HEK293 (cell line): ENCODE measurements around the gene DCLK1.

ENCODE experiments used
- SP2 ChIP-seq: fragments of 450-650 bp; formaldehyde crosslinking; IDR thresholded peaks from 2 replicates; pipeline ENCODE4 v1.5.1; 2016; ENCODE audit warnings: missing biosample characterization, missing genetic modification characterization
- TCF7L2 ChIP-seq: IDR thresholded peaks from 2 replicates; pipeline ENCODE4 v1.6.1; 2011; ENCODE audit warnings: low read depth, mild to moderate bottlenecking, inconsistent platforms, low read length, moderate library complexity, borderline replicate concordance
- ZNF184 ChIP-seq: fragments of 450-650 bp; IDR thresholded peaks from 2 replicates; pipeline ENCODE4 v1.5.1; 2018; ENCODE audit warnings: missing biosample characterization, mild to moderate bottlenecking, missing genetic modification characterization
- ZNF211 ChIP-seq: fragments of 450-650 bp; formaldehyde crosslinking; IDR thresholded peaks from 2 replicates; pipeline ENCODE4 v1.5.1; 2016; ENCODE audit warnings: low read depth, missing biosample characterization, missing genetic modification characterization
- ZNF324 ChIP-seq: fragments of 450-650 bp; formaldehyde crosslinking; IDR thresholded peaks from 2 replicates; pipeline ENCODE4 v1.5.1; 2016; ENCODE audit warnings: missing biosample characterization, missing genetic modification characterization
- ZNF473 ChIP-seq: fragments of 450-650 bp; formaldehyde crosslinking; IDR thresholded peaks from 2 replicates; pipeline ENCODE4 v1.5.1; 2017; ENCODE audit warnings: missing biosample characterization, missing genetic modification characterization
- ZNF544 ChIP-seq: fragments of 450-650 bp; formaldehyde crosslinking; IDR thresholded peaks from 2 replicates; pipeline ENCODE4 v1.5.0; 2017; ENCODE audit warnings: missing biosample characterization, missing genetic modification characterization
- ZNF548 ChIP-seq: fragments of 450-650 bp; formaldehyde crosslinking; IDR thresholded peaks from 2 replicates; pipeline ENCODE4 v1.5.1; 2016; ENCODE audit warnings: missing biosample characterization, missing genetic modification characterization
- ZNF596 ChIP-seq: fragments of 450-650 bp; IDR thresholded peaks from 2 replicates; pipeline ENCODE4 v1.5.0; 2018; ENCODE audit warnings: missing biosample characterization, mild to moderate bottlenecking, missing genetic modification characterization, moderate library complexity
- ZNF621 ChIP-seq: fragments of 450-650 bp; formaldehyde crosslinking; IDR thresholded peaks from 2 replicates; pipeline ENCODE4 v1.5.1; 2017; ENCODE audit warnings: missing biosample characterization, missing genetic modification characterization
- ZNF768 ChIP-seq: fragments of 450-650 bp; formaldehyde crosslinking; IDR thresholded peaks from 2 replicates; pipeline ENCODE4 v1.5.1; 2018; ENCODE audit warnings: missing biosample characterization, mild to moderate bottlenecking, missing genetic modification characterization
- TF ChIP-seq, protein P1 (sequence below): fragments of 450-650 bp; formaldehyde crosslinking; IDR thresholded peaks from 2 replicates; pipeline ENCODE4 v1.5.1; 2016; ENCODE audit warnings: missing biosample characterization, missing genetic modification characterization
- TF ChIP-seq, protein P2 (sequence below): fragments of 450-650 bp; formaldehyde crosslinking; IDR thresholded peaks from 2 replicates; pipeline ENCODE4 v1.5.1; 2016; ENCODE audit warnings: missing biosample characterization, missing genetic modification characterization, low read depth

DNA sequence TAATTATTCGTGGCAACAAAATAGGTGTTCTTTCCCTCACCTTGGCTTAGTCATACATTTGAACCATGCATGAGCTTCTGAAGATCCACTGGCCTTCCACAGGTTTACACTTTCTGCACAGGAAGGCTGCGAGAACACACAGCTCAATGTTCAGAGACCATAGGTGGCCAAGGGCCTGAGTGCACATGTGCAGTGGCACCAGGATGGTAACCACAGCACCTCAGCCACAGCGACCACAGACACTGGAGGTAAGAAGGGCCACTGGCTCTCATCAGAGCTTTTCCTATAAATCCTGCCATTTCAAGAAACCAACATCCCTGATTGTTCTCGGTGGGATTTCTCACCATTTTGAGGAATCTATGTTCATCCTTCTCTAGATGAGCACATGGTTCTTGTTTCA, 1.6 kb downstream of the DCLK1 start:
- TF ChIP-seq ZNF596 (tag by site-specific recombination): no peak
- TF ChIP-seq ZNF473 (tag by site-specific recombination): no peak
- no peak for TF ChIP-seq ZNF184 (tag by site-specific recombination)
- TF ChIP-seq ZNF324 (tag by site-specific recombination): no peak
- TF ChIP-seq ZNF211 (tag by site-specific recombination): no peak
- TF ChIP-seq ZNF544 (tag by site-specific recombination): no peak
- TF ChIP-seq, protein P1, sequence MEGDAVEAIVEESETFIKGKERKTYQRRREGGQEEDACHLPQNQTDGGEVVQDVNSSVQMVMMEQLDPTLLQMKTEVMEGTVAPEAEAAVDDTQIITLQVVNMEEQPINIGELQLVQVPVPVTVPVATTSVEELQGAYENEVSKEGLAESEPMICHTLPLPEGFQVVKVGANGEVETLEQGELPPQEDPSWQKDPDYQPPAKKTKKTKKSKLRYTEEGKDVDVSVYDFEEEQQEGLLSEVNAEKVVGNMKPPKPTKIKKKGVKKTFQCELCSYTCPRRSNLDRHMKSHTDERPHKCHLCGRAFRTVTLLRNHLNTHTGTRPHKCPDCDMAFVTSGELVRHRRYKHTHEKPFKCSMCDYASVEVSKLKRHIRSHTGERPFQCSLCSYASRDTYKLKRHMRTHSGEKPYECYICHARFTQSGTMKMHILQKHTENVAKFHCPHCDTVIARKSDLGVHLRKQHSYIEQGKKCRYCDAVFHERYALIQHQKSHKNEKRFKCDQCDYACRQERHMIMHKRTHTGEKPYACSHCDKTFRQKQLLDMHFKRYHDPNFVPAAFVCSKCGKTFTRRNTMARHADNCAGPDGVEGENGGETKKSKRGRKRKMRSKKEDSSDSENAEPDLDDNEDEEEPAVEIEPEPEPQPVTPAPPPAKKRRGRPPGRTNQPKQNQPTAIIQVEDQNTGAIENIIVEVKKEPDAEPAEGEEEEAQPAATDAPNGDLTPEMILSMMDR (tag by site-specific recombination): no peak
- no peak for TF ChIP-seq ZNF548
- TF ChIP-seq, protein P2, sequence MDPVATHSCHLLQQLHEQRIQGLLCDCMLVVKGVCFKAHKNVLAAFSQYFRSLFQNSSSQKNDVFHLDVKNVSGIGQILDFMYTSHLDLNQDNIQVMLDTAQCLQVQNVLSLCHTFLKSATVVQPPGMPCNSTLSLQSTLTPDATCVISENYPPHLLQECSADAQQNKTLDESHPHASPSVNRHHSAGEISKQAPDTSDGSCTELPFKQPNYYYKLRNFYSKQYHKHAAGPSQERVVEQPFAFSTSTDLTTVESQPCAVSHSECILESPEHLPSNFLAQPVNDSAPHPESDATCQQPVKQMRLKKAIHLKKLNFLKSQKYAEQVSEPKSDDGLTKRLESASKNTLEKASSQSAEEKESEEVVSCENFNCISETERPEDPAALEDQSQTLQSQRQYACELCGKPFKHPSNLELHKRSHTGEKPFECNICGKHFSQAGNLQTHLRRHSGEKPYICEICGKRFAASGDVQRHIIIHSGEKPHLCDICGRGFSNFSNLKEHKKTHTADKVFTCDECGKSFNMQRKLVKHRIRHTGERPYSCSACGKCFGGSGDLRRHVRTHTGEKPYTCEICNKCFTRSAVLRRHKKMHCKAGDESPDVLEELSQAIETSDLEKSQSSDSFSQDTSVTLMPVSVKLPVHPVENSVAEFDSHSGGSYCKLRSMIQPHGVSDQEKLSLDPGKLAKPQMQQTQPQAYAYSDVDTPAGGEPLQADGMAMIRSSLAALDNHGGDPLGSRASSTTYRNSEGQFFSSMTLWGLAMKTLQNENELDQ (tag by site-specific recombination): no peak
- TF ChIP-seq ZNF621 (tag by site-specific recombination): no peak
- TF ChIP-seq ZNF768 (tag by site-specific recombination): no peak
- no peak for TF ChIP-seq SP2
- TF ChIP-seq TCF7L2: no peak
